BLaER1 treated with 17β-estradiol and CSF1 and Interleukin-3, amounts not matched to agents 10 nM and 100 nM (cell line): ENCODE measurements around the gene SEL1L3.

ENCODE experiments used
- H3K27ac ChIP-seq, 11 experiments: shearing (Covaris generic); formaldehyde crosslinking; 2 replicates each; pipeline ENCODE4 v1.8.1; 2022
- H3K27me3 ChIP-seq, 11 experiments: shearing (Covaris generic); formaldehyde crosslinking; 2 replicates each; pipeline ENCODE4 v1.8.1; 2022
- H3K36me3 ChIP-seq, 11 experiments: shearing (Covaris generic); formaldehyde crosslinking; 2 replicates each; pipeline ENCODE4 v1.8.1; 2022
- H3K4me1 ChIP-seq, 10 experiments: shearing (Covaris generic); formaldehyde crosslinking; 2 replicates each; pipeline ENCODE4 v1.8.1; 2022
- H3K4me2 ChIP-seq, 11 experiments: shearing (Covaris generic); formaldehyde crosslinking; 2 replicates each; pipeline ENCODE4 v1.8.1; 2022
- H3K4me3 ChIP-seq, 10 experiments: shearing (Covaris generic); formaldehyde crosslinking; 2 replicates each; pipeline ENCODE4 v1.8.1; 2022
- H3K9ac ChIP-seq, 11 experiments: shearing (Covaris generic); formaldehyde crosslinking; 2 replicates each; pipeline ENCODE4 v1.8.1; 2022
- H3K9me3 ChIP-seq, 11 experiments: shearing (Covaris generic); formaldehyde crosslinking; replicated peaks in 1 of 11; 2 replicates each; pipeline ENCODE4 v1.8.1; 2022
- H4K20me1 ChIP-seq, 11 experiments: shearing (Covaris generic); formaldehyde crosslinking; 2 replicates each; pipeline ENCODE4 v1.8.1; 2022
- Cebpa-rat ChIP-seq, 11 experiments: shearing (Covaris generic); IDR thresholded peaks; 2 replicates each; pipeline ENCODE4 v1.8.1; 2022

SEL1L3 gene

GRCh38 chr4:25813448-25814106, 49.2 kb downstream of the SEL1L3 start:
- TF ChIP-seq Cebpa-rat (IDR thresholded peaks at IDR 0.05): no peak
- H3K4me2 ChIP-seq: no peak overlapping the region
- H3K9me3 ChIP-seq: no peaks in the 10 kb centered on the region
- H3K4me3 ChIP-seq: no peak overlapping the region
- peaks cover 0 to 15% (median 0%) of the 10 kb centered on the region in 10 experiments; a peak in 5 of 20 replicates for H3K4me1 ChIP-seq
- no peaks in the 10 kb centered on the region; a peak in 1 of 22 replicates for H4K20me1 ChIP-seq
- no peak overlapping the region for H3K9ac ChIP-seq
- H3K36me3 ChIP-seq: peaks cover 3 to 95% (median 42%) of the 10 kb centered on the region in 11 experiments; a peak in 19 of 22 replicates
- no peaks in the 10 kb centered on the region for H3K27me3 ChIP-seq
- no peak overlapping the region for H3K27ac ChIP-seq

- no peak overlapping the region for H3K4me3 ChIP-seq
- H3K27me3 ChIP-seq: no peaks in the 10 kb centered on the region
- peaks cover 0 to 95% (median 26%) of the 10 kb centered on the region in 11 experiments; a peak in 15 of 22 replicates for H3K36me3 ChIP-seq
- H3K4me1 ChIP-seq: peaks cover 0 to 15% (median 0%) of the 10 kb centered on the region in 10 experiments; a peak in 5 of 20 replicates
- no peak for TF ChIP-seq Cebpa-rat (IDR thresholded peaks at IDR 0.05)
- H4K20me1 ChIP-seq: no peaks in the 10 kb centered on the region
- H3K4me2 ChIP-seq: no peak overlapping the region
- no peaks in the 10 kb centered on the region for H3K9me3 ChIP-seq
- H3K9ac ChIP-seq: no peak overlapping the region
- no peak overlapping the region for H3K27ac ChIP-seq
Measured at GRCh38 chr4:25811841-25812240, 50.9 kb downstream of the SEL1L3 start.

- no peaks in the 10 kb centered on the region for H4K20me1 ChIP-seq
- H3K9ac ChIP-seq: no peak overlapping the region
- no peak for TF ChIP-seq Cebpa-rat (IDR thresholded peaks at IDR 0.05)
- no peaks in the 10 kb centered on the region for H3K27me3 ChIP-seq
- no peaks in the 10 kb centered on the region for H3K9me3 ChIP-seq
- no peak overlapping the region for H3K4me3 ChIP-seq
- H3K4me2 ChIP-seq: no peak overlapping the region
- H3K4me1 ChIP-seq: peaks cover 0 to 15% (median 0%) of the 10 kb centered on the region in 10 experiments; a peak in 5 of 20 replicates
- H3K36me3 ChIP-seq: peaks cover 0 to 93% (median 22%) of the 10 kb centered on the region in 11 experiments; a peak in 14 of 22 replicates
- no peak overlapping the region for H3K27ac ChIP-seq
Measured at GRCh38 chr4:25811374-25811690, 51.5 kb downstream of the SEL1L3 start.

- H3K9me3 ChIP-seq: no peaks in the 10 kb centered on the region
- H3K4me3 ChIP-seq: no peak overlapping the region
- no peak overlapping the region for H3K4me2 ChIP-seq
- H4K20me1 ChIP-seq: no peaks in the 10 kb centered on the region
- no peaks in the 10 kb centered on the region for H3K27me3 ChIP-seq
- no peak overlapping the region for H3K27ac ChIP-seq
- H3K9ac ChIP-seq: no peak overlapping the region
- peaks cover 0 to 15% (median 0%) of the 10 kb centered on the region in 10 experiments; a peak in 5 of 20 replicates for H3K4me1 ChIP-seq
- peaks cover 0 to 95% (median 20%) of the 10 kb centered on the region in 11 experiments; a peak in 13 of 22 replicates for H3K36me3 ChIP-seq
- no peak for TF ChIP-seq Cebpa-rat (IDR thresholded peaks at IDR 0.05)
Measured at GRCh38 chr4:25810461-25811373, 52.1 kb downstream of the SEL1L3 start.

- H4K20me1 ChIP-seq: no peaks in the 10 kb centered on the region
- H3K4me1 ChIP-seq: peaks cover 0 to 13% (median 0%) of the 10 kb centered on the region in 10 experiments; a peak in 5 of 20 replicates
- no peak for TF ChIP-seq Cebpa-rat (IDR thresholded peaks at IDR 0.05)
- no peak overlapping the region for H3K4me2 ChIP-seq
- no peaks in the 10 kb centered on the region for H3K27me3 ChIP-seq
- H3K9me3 ChIP-seq: no peaks in the 10 kb centered on the region
- no peak overlapping the region for H3K27ac ChIP-seq
- no peak overlapping the region for H3K4me3 ChIP-seq
- peaks cover 0 to 94% (median 20%) of the 10 kb centered on the region in 11 experiments; a peak in 13 of 22 replicates for H3K36me3 ChIP-seq
- H3K9ac ChIP-seq: no peak overlapping the region
Measured at GRCh38 chr4:25809996-25810395, 52.8 kb downstream of the SEL1L3 start.

GRCh38 chr4:25807102-25807728, 55.6 kb downstream of the SEL1L3 start:
- no peaks in the 10 kb centered on the region for H3K4me1 ChIP-seq
- H3K9me3 ChIP-seq: no peaks in the 10 kb centered on the region
- no peak overlapping the region for H3K27ac ChIP-seq
- H4K20me1 ChIP-seq: no peaks in the 10 kb centered on the region
- H3K9ac ChIP-seq: no peak overlapping the region
- H3K36me3 ChIP-seq: peaks cover 9 to 94% (median 29%) of the 10 kb centered on the region in 11 experiments; a peak in 17 of 22 replicates
- TF ChIP-seq Cebpa-rat (IDR thresholded peaks at IDR 0.05): no peak
- H3K4me2 ChIP-seq: no peak overlapping the region
- H3K27me3 ChIP-seq: no peaks in the 10 kb centered on the region
- H3K4me3 ChIP-seq: no peak overlapping the region

- Histone ChIP-seq H3K4me3 (no peak overlapping the region), H3K9ac (no peak overlapping the region), H3K4me1 (no peaks in the 10 kb centered on the region), H3K9me3 (no peaks in the 10 kb centered on the region), H3K27ac (no peak overlapping the region), H3K4me2 (no peak overlapping the region), H3K27me3 (no peaks in the 10 kb centered on the region), H4K20me1 (no peaks in the 10 kb centered on the region), H3K36me3 (peaks cover 7 to 92% (median 35%) of the 10 kb centered on the region in 11 experiments; a peak in 18 of 22 replicates)
- no peak for TF ChIP-seq Cebpa-rat (IDR thresholded peaks at IDR 0.05)
Measured at GRCh38 chr4:25805255-25805860, 57.4 kb downstream of the SEL1L3 start.

- H3K36me3 ChIP-seq: peaks cover 7 to 93% (median 43%) of the 10 kb centered on the region in 11 experiments; a peak in 18 of 22 replicates
- no peaks in the 10 kb centered on the region for H4K20me1 ChIP-seq
- no peaks in the 10 kb centered on the region for H3K9me3 ChIP-seq
- H3K4me2 ChIP-seq: no peak overlapping the region
- no peak overlapping the region for H3K27ac ChIP-seq
- no peak overlapping the region for H3K4me3 ChIP-seq
- no peaks in the 10 kb centered on the region for H3K27me3 ChIP-seq
- H3K9ac ChIP-seq: no peak overlapping the region
- H3K4me1 ChIP-seq: no peaks in the 10 kb centered on the region
- no peak for TF ChIP-seq Cebpa-rat (IDR thresholded peaks at IDR 0.05)
Measured at GRCh38 chr4:25803720-25804225, 59.0 kb downstream of the SEL1L3 start.
